Inflammatory macrophage treated with lipopolysaccharide for 1 hour (primary cell): Measurements from ENCODE around the gene ADRA2C.

Source experiments
- DNase-seq, 2 donors: peaks; one replicate each; pipeline ENCODE4 v3.0.0-alpha.2; 2020 to 2022

The ADRA2C gene

GRCh38 chr4:3735196-3735595 lies 31.0 kb upstream of the ADRA2C start:
- DNase-seq: no peak

DNA sequence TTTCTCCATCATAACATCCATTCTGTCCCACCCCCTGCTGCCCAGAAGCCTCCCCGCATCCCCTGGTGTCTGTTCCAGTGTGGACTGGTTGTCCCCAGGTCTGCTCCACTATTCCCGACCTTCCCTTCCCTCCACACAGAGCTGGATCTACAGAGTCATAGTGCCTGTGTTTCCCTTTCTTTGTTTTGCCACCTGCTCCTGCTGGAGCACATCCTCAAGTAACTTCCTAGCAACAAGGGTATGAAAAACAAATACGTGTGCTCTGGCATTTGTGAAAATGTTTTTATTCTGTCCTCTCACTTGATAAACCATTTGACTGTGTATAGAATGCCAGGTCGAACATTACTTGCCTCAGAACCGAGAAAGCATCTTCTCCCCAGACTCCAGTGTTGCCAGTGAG lies 29.9 kb upstream of the ADRA2C start:
- no peak for DNase-seq

GRCh38 chr4:3736806-3737205 lies 29.4 kb upstream of the ADRA2C start:
- no peak for DNase-seq

- no peak for DNase-seq
Measured at GRCh38 chr4:3739577-3739976, 26.6 kb upstream of the ADRA2C start.

GRCh38 chr4:3740256-3740655 lies 25.9 kb upstream of the ADRA2C start:
- no peak for DNase-seq

- no peak for DNase-seq
Measured at GRCh38 chr4:3741217-3742011, 24.8 kb upstream of the ADRA2C start.

DNA sequence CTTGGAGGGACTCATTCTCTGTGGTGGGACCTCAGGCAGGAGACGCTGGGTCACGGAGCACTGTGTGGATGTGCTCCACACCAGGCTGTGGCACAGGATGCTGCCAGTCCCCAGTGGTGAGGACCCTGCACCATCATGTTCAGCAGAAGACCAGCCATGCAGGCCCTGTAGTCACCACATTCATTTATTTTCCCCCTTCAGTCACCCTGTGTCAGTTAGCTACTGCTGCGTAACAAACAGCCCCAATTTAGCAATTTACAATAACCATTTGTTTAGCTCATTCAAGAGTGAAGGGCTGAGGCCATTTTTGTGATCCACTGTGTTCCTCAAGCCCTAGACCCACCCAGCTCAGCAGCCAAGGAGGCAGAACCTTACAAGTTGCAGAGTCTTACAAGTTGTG lies 23.6 kb upstream of the ADRA2C start:
- no peak for DNase-seq

GRCh38 chr4:3744232-3744631 lies 22.0 kb upstream of the ADRA2C start:
- no peak for DNase-seq

DNA sequence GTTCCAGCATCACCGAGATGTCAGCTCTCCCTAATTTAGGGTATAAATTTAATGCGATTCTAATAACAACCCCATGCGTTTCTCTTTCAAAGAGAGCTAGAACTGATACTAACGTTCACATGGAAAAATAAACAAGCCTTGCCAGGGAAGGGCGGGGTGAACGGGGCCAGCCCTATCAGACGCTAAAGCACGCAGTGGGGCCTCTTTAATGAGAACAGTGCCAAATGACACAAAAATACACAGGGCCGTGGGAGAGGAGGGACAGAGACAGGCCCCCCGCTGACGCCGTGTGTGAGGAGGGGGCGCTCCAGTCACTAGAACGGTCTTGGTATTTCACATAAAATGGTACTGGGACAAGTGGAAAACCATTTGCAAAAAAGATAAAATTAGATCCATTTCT lies 21.3 kb upstream of the ADRA2C start:
- no peak for DNase-seq

- no peak for DNase-seq
Measured at GRCh38 chr4:3745886-3746656, 20.1 kb upstream of the ADRA2C start.

GRCh38 chr4:3746701-3747580 lies 19.2 kb upstream of the ADRA2C start:
- no peak for DNase-seq

GRCh38 chr4:3747581-3747904 lies 18.6 kb upstream of the ADRA2C start:
- peak in 1 of 2 donors; percentile 2 for DNase-seq

DNA sequence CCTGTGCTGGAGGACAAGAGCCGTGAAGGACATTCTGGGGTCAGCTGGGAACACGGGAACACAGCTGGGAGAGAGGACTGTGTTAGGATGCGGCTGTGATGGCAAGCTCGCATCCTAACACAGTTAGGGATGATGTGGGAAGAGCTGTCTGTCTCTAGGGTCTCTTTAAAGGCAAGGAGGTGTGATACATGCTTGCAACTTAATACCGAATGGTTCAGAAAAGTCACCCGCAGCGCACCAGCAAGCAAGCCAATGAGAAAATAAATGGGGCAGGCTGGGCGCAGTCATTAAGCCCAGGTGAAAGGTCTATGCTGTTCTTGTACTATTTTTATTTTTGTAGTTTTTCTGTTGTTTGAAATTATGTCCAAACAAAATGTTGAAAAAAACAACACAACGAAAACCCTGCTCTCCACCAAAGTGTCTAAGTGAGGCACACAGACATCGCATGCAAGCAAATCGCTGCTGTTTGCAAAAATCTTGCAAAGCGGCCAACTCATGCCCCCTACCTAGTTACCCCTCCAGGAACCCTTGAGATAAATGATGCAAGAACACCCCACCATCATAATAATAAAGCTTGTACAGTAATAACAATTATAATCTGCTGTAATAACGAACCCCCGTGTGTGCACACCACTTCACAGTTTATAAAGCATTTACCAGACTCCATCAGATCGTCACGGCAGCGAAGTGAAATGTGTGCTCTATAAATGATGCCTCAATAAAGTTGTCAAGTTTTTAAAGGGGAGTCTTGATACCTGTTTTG lies 17.9 kb upstream of the ADRA2C start:
- no peak for DNase-seq

- no peak for DNase-seq
Measured at GRCh38 chr4:3749081-3749480, 17.1 kb upstream of the ADRA2C start.

GRCh38 chr4:3750334-3750733 lies 15.9 kb upstream of the ADRA2C start:
- no peak for DNase-seq

DNA sequence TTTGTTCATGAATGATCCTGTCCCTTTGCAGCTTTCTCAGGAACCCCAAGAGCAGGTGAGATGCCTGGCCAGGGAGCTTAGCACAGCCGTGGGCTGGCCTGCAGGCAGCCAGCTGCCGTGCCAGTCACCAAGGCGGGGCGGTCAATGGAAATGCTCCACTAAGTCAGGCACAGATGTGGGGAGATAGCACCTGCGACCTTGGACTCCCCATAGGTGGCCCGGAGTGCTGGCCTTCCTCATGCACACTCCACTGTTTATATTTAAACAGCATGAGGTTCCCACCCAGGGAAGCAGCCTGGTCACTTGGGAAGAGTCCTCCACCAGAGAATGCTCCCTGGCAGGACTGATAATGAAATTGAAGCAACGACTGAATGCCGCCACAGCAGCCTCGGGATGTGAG lies 14.2 kb upstream of the ADRA2C start:
- DNase-seq: no peak

DNA sequence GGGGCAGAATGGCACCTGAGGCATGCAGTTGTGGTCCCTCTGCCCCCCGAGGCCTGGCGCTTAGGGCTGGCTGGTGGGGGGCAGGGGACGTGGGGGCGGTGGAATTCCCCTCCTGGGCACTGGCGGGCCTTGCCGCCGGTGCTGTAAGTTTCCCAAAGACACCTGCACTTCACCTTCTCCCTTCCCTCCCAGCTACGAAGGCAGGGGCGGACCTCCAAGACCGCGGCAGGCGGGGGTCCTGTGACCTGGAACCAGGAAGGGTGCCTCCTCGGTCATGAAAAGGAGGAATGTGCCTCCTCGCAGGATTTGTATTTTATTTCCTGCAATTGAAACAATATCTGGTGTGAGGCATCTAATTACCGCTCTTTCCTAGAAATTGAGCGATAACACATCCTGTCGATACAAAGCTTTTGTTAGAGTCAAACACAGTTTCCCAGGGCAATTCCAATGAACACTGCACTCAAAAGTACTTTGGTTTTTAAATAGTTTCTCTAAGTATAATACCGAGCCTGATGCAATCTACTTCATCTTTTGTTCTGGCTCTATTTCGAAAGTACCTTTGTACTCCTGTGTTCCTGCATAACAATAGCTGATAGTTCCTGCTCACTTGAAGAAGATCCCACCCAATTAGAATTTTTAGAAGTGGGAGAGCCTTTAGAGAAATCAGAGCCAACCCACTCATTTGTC lies 12.3 kb upstream of the ADRA2C start:
- DNase-seq: no peak

GRCh38 chr4:3756343-3757059 lies 9.7 kb upstream of the ADRA2C start:
- DNase-seq: no peak

DNA sequence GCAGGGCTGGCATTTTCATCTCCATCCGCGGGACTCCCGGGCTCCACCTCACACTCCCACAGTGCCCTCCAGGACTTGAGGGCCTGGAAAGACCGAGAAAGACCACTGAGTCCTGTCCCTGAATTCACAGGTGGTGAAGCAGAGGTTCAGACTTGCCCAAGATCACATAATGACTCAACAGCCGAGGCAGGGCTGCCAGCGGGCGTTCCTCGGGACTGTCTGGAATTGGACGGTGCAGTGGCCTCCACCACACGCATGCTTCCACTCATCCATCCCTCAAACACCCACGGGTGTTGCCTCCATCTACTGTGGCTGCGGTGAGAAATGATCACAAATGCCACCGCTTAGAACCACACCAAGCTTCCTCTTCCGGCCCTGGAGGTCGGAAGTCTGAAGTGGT lies 6.9 kb upstream of the ADRA2C start:
- DNase-seq: no peak

DNA sequence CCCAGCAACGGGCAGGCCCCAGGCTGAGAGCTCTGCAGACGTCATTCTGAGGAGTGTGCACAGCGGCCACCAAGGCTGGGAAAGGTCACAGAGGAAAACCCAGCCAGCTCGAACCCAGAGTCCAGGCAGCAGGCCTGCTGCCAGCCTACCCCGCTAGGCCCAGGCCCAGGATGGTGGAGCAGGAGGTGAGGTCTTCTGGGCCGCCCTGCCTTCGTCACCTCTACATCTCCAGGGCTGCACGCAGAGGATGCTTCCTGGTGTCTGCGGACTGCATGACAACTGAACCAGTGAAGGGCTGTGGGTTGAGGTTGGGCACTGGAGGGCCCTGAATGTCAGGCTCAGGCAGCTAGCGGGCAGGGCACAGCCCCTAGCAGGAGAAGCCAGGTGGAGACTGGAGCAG lies 5.8 kb upstream of the ADRA2C start:
- DNase-seq: no peak

- no peak for DNase-seq
Measured at GRCh38 chr4:3760841-3761240, 5.3 kb upstream of the ADRA2C start.

DNA sequence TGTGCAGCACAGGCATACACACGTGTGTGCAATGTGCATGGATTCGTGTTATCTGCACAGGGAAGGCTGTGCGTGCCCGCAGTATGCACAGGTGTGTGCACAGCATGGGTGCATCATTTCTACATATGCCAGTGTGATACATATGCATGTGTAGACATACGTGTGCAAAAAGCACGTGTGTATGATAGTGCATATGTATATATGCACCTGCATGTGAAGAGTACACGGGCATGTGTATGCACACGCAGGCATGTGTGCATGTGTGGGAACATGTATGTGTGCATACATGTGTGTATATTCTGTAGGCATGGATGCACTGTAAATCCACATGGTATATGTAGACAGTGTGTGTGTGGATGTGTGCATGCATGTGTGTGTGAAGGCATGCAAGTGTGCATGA lies 3.9 kb upstream of the ADRA2C start:
- DNase-seq: no peak
